GM10248 (cell line): ENCODE measurements around the gene SENP1.

ENCODE experiments used
- CTCF ChIA-PET: fragments of 300-600 bp; sonication (Branson Sonifier 250); formaldehyde crosslinking; extraction: SDS; loops from one replicate; lab custom pipeline; 2021; ENCODE audit warnings: antibody characterized with exemption; lab: Yijun Ruan, JAX
- POLR2A ChIA-PET: fragments of 350-650 bp; sonication (Branson Sonifier 250); formaldehyde crosslinking; extraction: SDS; loops from one replicate; lab custom pipeline; 2020; ENCODE audit warnings: antibody characterized with exemption; lab: Yijun Ruan, JAX
- DNase-seq: peaks from one replicate; pipeline ENCODE4 v3.0.0; 2012; ENCODE audit errors: extremely low spot score
- CTCF ChIP-seq: IDR thresholded peaks from 2 replicates; pipeline ENCODE4 v1.5.1; 2012; ENCODE audit warnings: mild to moderate bottlenecking, low read depth; ENCODE audit errors: extremely low read depth, missing control alignments, control extremely low read depth

The SENP1 gene

GRCh38 chr12:48068457-48068856, 37.4 kb downstream of the SENP1 start:
- ChIA-PET POLR2A (no interaction called here), CTCF (no interaction called here)
- TF ChIP-seq CTCF = no peak

GRCh38 chr12:48067250-48067938, 38.5 kb downstream of the SENP1 start:
- CTCF ChIA-PET = interaction anchor here (1.0 to 1.5 kb wide), 3 partner anchors 9 to 105 kb away, joined by 3 to 4 read pairs (median 3); no protein-coding TSS in a partner anchor

More at GRCh38 chr12:48068457-48068856, 37.4 kb downstream of the SENP1 start:
- no peak for DNase-seq

GRCh38 chr12:48065041-48065440, 40.8 kb downstream of the SENP1 start:
- ChIA-PET POLR2A (no interaction called here), CTCF (no interaction called here)
- DNase-seq = no peak
- TF ChIP-seq CTCF = no peak

More at GRCh38 chr12:48067250-48067938, 38.5 kb downstream of the SENP1 start:
- no peak for TF ChIP-seq CTCF
- no peak for DNase-seq
- POLR2A ChIA-PET = interaction anchor here (0.6 kb wide), 1 partner anchor 74 kb away, joined by 3 read pairs; no protein-coding TSS in a partner anchor

DNA sequence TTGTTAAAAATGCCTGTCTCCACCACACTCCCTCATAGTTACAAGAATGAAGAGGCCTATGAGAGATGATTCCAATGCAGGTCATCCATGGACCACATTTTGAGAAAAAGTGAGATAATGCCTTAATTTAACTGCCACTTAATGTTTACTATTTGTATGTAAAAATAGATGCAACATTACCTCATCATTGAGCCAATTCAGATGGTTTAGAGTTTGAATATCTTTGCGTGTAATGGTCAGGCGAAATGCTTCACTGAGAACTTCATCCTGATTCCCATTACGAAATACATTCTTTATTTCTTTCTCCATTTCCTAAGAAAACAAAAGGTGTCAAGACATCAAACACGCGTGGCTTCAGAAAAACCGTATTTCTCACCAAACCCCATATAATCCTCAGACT, 42.3 kb downstream of the SENP1 start:
- no peak for DNase-seq
- no peak for TF ChIP-seq CTCF
- POLR2A ChIA-PET = no interaction called here
- CTCF ChIA-PET = no interaction called here

DNA sequence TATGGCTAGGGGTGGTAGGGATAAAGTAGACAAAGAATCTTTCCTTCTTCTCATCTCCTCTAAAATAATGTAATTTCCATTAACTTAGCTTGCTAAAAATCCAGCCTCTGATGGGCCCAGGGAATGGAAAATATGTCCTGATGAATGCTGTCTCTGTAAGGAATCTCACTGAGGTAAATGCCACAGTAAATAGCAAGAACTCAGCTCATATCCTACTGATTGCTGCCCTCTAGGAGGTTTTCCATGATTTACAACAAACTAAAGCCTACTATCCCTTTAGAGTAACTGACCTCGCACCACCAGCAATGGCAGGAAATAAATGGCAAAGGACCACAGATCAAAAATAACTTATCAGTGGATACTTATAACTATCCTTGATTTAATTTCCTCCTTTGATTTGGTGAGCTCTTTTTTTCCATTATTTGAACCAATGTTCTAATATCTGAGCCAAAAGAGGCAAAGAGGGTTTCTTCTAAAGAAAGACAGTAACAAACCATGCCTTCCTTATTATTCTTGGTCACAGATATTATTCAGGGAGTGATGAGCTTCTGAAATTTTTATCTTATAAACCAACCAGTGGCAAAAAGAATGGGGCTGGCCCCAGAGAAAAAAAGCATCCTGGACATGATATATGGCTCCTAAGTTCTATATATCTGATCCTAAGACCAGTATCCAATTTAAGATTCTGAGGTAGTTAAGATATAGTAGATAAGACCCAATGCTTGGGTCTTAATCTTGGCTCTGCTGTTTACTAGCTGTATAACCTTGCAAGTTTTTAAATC, 43.8 kb downstream of the SENP1 start:
- no peak for DNase-seq
- TF ChIP-seq CTCF = no peak
- ChIA-PET POLR2A (no interaction called here), CTCF (interaction anchor here (0.9 to 1.8 kb wide), 2 partner anchors 11 to 127 kb away, joined by 4 to 5 read pairs; no protein-coding TSS in a partner anchor)

DNA sequence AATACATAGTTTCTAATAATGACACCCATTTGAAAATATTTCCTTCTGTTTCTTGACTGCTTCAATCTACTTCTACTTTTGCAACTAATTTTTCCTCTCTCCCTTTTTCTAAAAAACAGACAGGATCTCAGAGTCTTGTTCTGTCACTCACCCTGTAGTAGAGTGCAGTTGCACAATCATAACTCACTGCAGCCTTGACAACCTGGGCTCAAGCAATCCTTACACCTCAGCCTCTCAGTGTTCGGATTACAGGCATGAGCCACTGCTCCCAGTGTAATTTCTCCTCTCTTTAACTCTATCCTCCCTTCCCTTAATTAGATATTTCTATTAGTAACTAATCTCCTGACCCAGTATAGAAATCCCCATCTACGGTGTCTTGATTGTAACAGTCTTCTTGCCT, 45.4 kb downstream of the SENP1 start:
- ChIA-PET POLR2A (no interaction called here), CTCF (no interaction called here)
- DNase-seq = no peak
- no peak for TF ChIP-seq CTCF
